Measurements from ENCODE around the gene HDGFL2.

- TF ChIP-seq ZNF629 (tag by site-specific recombination; IDR thresholded peaks at IDR 0.05) (no peak), ZNF830 (tag by site-specific recombination; IDR thresholded peaks at IDR 0.05; ENCODE audit: low read depth) (no peak), CTCF (tag by site-specific recombination; IDR thresholded peaks at IDR 0.05) (no peak), SETDB1 (IDR thresholded peaks at IDR 0.05; ENCODE audit: insufficient read length, low read length) (no peak), ZNF785 (tag by site-specific recombination; IDR thresholded peaks at IDR 0.05) (no peak), ELK4 (IDR thresholded peaks at IDR 0.05; ENCODE audit: borderline replicate concordance, low read depth, low read length) (no peak), ZNF580 (tag by site-specific recombination; IDR thresholded peaks at IDR 0.05) (no peak), MYNN (tag by site-specific recombination; IDR thresholded peaks at IDR 0.05; ENCODE audit: borderline replicate concordance) (no peak), ZBTB49 (tag by site-specific recombination; IDR thresholded peaks at IDR 0.05; ENCODE audit: low read depth) (no peak), KLF1 (tag by site-specific recombination; IDR thresholded peaks at IDR 0.05) (no peak)
These were observed 71.9 kb downstream of the HDGFL2 start for GRCh38 chr19:4543842-4544647.

Measured in HEK293 (cell line).